ENCODE results near the gene OR51I2.

DNA sequence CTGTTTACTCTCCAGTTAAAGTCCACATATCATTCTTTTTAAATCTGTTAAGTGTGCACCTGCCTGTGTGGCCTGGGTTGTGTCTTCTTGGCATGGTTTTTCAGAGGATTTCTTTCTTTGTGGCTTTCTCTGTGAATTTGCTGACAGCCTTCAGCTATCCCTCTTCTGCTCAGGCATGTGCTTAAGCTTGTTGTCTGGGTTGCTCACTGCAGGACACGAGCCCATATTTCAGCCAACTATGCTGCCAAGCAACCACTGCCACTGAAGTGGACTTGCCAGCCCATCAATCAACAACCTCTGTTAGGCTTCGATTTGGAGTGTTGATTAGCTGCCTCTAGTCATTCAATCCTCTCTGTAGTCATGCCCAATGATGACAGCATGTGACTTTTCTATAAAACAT lies 18.4 kb downstream of the OR51I2 start:
- TF ChIP-seq, protein P1, sequence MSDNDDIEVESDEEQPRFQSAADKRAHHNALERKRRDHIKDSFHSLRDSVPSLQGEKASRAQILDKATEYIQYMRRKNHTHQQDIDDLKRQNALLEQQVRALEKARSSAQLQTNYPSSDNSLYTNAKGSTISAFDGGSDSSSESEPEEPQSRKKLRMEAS (IDR thresholded peaks at IDR 0.05) = no peak
- TF ChIP-seq NFIC (IDR thresholded peaks at IDR 0.05) = no peak
- TF ChIP-seq EGR1 (IDR thresholded peaks at IDR 0.05) = no peak
- no peak for TF ChIP-seq YY1 (IDR thresholded peaks at IDR 0.05; ENCODE audit: low read depth)
- no peak for TF ChIP-seq EP300 (IDR thresholded peaks at IDR 0.05; ENCODE audit: borderline replicate concordance)
- TF ChIP-seq RAD21 (IDR thresholded peaks at IDR 0.05; ENCODE audit: low read depth) = no peak
- TF ChIP-seq CEBPB (IDR thresholded peaks at IDR 0.05) = no peak
- TF ChIP-seq, protein P2, sequence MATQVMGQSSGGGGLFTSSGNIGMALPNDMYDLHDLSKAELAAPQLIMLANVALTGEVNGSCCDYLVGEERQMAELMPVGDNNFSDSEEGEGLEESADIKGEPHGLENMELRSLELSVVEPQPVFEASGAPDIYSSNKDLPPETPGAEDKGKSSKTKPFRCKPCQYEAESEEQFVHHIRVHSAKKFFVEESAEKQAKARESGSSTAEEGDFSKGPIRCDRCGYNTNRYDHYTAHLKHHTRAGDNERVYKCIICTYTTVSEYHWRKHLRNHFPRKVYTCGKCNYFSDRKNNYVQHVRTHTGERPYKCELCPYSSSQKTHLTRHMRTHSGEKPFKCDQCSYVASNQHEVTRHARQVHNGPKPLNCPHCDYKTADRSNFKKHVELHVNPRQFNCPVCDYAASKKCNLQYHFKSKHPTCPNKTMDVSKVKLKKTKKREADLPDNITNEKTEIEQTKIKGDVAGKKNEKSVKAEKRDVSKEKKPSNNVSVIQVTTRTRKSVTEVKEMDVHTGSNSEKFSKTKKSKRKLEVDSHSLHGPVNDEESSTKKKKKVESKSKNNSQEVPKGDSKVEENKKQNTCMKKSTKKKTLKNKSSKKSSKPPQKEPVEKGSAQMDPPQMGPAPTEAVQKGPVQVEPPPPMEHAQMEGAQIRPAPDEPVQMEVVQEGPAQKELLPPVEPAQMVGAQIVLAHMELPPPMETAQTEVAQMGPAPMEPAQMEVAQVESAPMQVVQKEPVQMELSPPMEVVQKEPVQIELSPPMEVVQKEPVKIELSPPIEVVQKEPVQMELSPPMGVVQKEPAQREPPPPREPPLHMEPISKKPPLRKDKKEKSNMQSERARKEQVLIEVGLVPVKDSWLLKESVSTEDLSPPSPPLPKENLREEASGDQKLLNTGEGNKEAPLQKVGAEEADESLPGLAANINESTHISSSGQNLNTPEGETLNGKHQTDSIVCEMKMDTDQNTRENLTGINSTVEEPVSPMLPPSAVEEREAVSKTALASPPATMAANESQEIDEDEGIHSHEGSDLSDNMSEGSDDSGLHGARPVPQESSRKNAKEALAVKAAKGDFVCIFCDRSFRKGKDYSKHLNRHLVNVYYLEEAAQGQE (IDR thresholded peaks at IDR 0.05; ENCODE audit: low read depth) = no peak
